Adrenal gland (tissue), 5 donors: Measurements from ENCODE around the gene CAPN15.

Experiments used
- CTCF ChIP-seq, 6 experiments: fragments of 450-650 bp in 4 of 6; fragments of 200-600 bp in 2 of 6; sonication (generic) in 1 of 6; IDR thresholded peaks; 1 replicate in 5 of 6; 2 replicates in 1 of 6; pipeline versions ENCODE4 v1.5.1 to v1.8.0; 2016 to 2021; ENCODE audit warnings: antibody characterized with exemption in 6 of 6, mild to moderate bottlenecking in 2 of 6, moderate library complexity in 1 of 6
- POLR2A ChIP-seq, 2 donors: fragments of 450-650 bp; IDR thresholded peaks; one replicate each; pipeline ENCODE4 v1.6.1; 2017; ENCODE audit warnings: antibody characterized with exemption in 2 of 2, mild to moderate bottlenecking in 2 of 2, moderate library complexity in 1 of 2
- donor health status: DM: no; HTN: no; CAD: no.

- TF ChIP-seq CTCF (IDR thresholded peaks at IDR 0.05) (no peak), POLR2A (IDR thresholded peaks at IDR 0.05) (no peak)
Observed at GRCh38 chr16:555528-556473, 28.3 kb downstream of the CAPN15 start.
